HG02981 (cell line): Measurements from ENCODE around the gene ERC1.
A peak's percentile ranks its signal among the peaks of the same experiment; 100 is the strongest.
"Not testable (repeated sequence)": the region's sequence is repeated elsewhere in the genome, so short reads cannot be mapped to it uniquely, and the experiment has no call there.

Experiments
- ATAC-seq: cut with Tn5 transposase; IDR thresholded peaks from one replicate; pipeline ENCODE4 v1.9.1; 2021; ENCODE audit warnings: mild to moderate bottlenecking, moderate library complexity; ENCODE audit not compliant: unreplicated experiment

ERC1 gene

GRCh38 chr12:1069846-1070245 is 78.8 kb downstream of the ERC1 start:
- ATAC-seq, result no peak

GRCh38 chr12:1071182-1071581 is 80.2 kb downstream of the ERC1 start:
- no peak for ATAC-seq

GRCh38 chr12:1073652-1074051 is 82.6 kb downstream of the ERC1 start:
- no peak for ATAC-seq

GRCh38 chr12:1077036-1077803 is 86.2 kb downstream of the ERC1 start:
- no peak for ATAC-seq

- ATAC-seq, result no peak
Measured at GRCh38 chr12:1078002-1078401, 87.0 kb downstream of the ERC1 start.

GRCh38 chr12:1080520-1081223 is 89.6 kb downstream of the ERC1 start:
- no peak for ATAC-seq

GRCh38 chr12:1083151-1083888 is 92.3 kb downstream of the ERC1 start:
- no peak for ATAC-seq

- ATAC-seq, result no peak
Measured at GRCh38 chr12:1083889-1084262, 92.9 kb downstream of the ERC1 start.

GRCh38 chr12:1091350-1091749 is 100.3 kb downstream of the ERC1 start:
- ATAC-seq, result no peak

- ATAC-seq, result no peak
Measured at GRCh38 chr12:1093166-1093751, 102.2 kb downstream of the ERC1 start.

GRCh38 chr12:1094714-1095113 is 103.7 kb downstream of the ERC1 start:
- ATAC-seq, result no peak

GRCh38 chr12:1099158-1099557 is 108.1 kb downstream of the ERC1 start:
- ATAC-seq, result no peak

GRCh38 chr12:1099618-1100017 is 108.6 kb downstream of the ERC1 start:
- ATAC-seq, result not testable (repeated sequence)

GRCh38 chr12:1102115-1102514 is 111.1 kb downstream of the ERC1 start:
- ATAC-seq, result no peak

- ATAC-seq, result no peak
Measured at GRCh38 chr12:1102791-1103450, 111.9 kb downstream of the ERC1 start.

GRCh38 chr12:1103632-1104031 is 112.6 kb downstream of the ERC1 start:
- no peak for ATAC-seq

GRCh38 chr12:1104088-1104800 is 113.2 kb downstream of the ERC1 start:
- no peak for ATAC-seq

- ATAC-seq, result no peak
Measured at GRCh38 chr12:1107669-1108068, 116.6 kb downstream of the ERC1 start.

- ATAC-seq, result peak; percentile 83
Measured at GRCh38 chr12:1108276-1108675, 117.3 kb downstream of the ERC1 start.
